Neural crest cell (in vitro differentiated cells): ENCODE data around the gene STMN1. TPM values are rescaled to one million over a fixed set of nuclear protein-coding genes. Genes with fewer than 3 reads are reported as not detected.

Experiments used
- DNase-seq: peaks from one replicate; pipeline ENCODE4 v3.0.0; 2021; ENCODE audit warnings: low read depth, mixed read lengths, low spot score
- H3K27ac Mint-ChIP-seq: one replicate; pipeline ENCODE4 v1.8.0; 2021; ENCODE audit warnings: mild to moderate bottlenecking, mixed read lengths; ENCODE audit not compliant: unreplicated experiment
- H3K27me3 Mint-ChIP-seq: 2 replicates; pipeline ENCODE4 v1.8.0; 2021; ENCODE audit warnings: low read depth, mild to moderate bottlenecking, mixed read lengths
- H3K36me3 Mint-ChIP-seq: 2 replicates; pipeline ENCODE4 v1.8.0; 2021; ENCODE audit warnings: low read depth, mild to moderate bottlenecking, mixed read lengths
- H3K4me1 Mint-ChIP-seq: 2 replicates; pipeline ENCODE4 v1.8.0; 2021; ENCODE audit warnings: mixed read lengths
- H3K4me3 Mint-ChIP-seq: one replicate; pipeline ENCODE4 v1.8.0; 2021; ENCODE audit warnings: mild to moderate bottlenecking, mixed read lengths
- H3K9me3 Mint-ChIP-seq: 2 replicates; pipeline ENCODE4 v1.8.0; 2021; ENCODE audit warnings: mixed read lengths
- CTCF ChIP-seq: fragments of 200-600 bp; sonication (generic); conservative IDR thresholded peaks from 2 replicates; pipeline ENCODE4 v1.5.0; 2021; ENCODE audit warnings: antibody characterized with exemption, mild to moderate bottlenecking
- total RNA-seq: library from RNA; stranded (reverse); gene quantifications from 2 replicates; pipeline ENCODE4 v1.2.1, GENCODE V29; 2021

Gene STMN1
- total RNA-seq, 1 donor from 2014 or later = 934 TPM

DNA sequence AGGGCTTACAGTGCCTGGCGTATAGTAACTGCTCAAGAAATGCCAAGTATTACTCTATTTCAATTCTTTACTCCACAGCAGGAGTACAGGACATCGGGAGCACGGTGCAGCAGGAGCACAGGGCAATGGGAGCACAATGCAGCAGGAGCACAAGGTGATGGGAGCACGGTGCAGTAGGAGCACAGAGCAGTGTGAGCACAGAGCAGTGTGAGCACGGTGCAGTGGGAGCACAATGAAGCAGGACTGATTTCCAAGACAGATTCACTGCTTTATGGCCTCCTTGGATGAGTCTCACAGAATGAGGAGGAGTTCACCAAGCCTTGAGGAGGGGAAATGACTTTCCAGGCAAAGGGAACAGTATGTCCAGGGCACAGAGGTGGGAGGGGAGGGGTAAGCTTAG is 25.7 kb downstream of the STMN1 start:
- H3K9me3 Mint-ChIP-seq = no peaks in the 10 kb centered on the region
- no peak overlapping the region for H3K27ac Mint-ChIP-seq
- no peaks in the 10 kb centered on the region for H3K36me3 Mint-ChIP-seq
- TF ChIP-seq CTCF = no peak
- H3K27me3 Mint-ChIP-seq = peaks cover 3% of the 10 kb centered on the region
- no peak for DNase-seq
- peaks cover 8% of the 10 kb centered on the region for H3K4me1 Mint-ChIP-seq
- H3K4me3 Mint-ChIP-seq = no peak overlapping the region

GRCh38 chr1:25879675-25880074 is 26.5 kb downstream of the STMN1 start:
- no peak for DNase-seq
- H3K4me1 Mint-ChIP-seq = peaks cover 8% of the 10 kb centered on the region
- H3K36me3 Mint-ChIP-seq = no peaks in the 10 kb centered on the region
- peak overlapping the region; percentile 2 for H3K4me3 Mint-ChIP-seq
- TF ChIP-seq CTCF = no peak
- H3K27me3 Mint-ChIP-seq = peaks cover 3% of the 10 kb centered on the region
- no peaks in the 10 kb centered on the region for H3K9me3 Mint-ChIP-seq
- peak overlapping the region; percentile 12 for H3K27ac Mint-ChIP-seq

- TF ChIP-seq CTCF = no peak
- Mint-ChIP-seq H3K4me1 (peaks cover 8% of the 10 kb centered on the region), H3K4me3 (no peak overlapping the region), H3K27me3 (peaks cover 3% of the 10 kb centered on the region), H3K27ac (no peak overlapping the region), H3K36me3 (no peaks in the 10 kb centered on the region), H3K9me3 (no peaks in the 10 kb centered on the region)
- DNase-seq = no peak
These were observed 27.5 kb downstream of the STMN1 start for GRCh38 chr1:25878690-25879089.

- Mint-ChIP-seq H3K27ac (no peak overlapping the region), H3K9me3 (no peaks in the 10 kb centered on the region), H3K4me3 (no peak overlapping the region), H3K36me3 (no peaks in the 10 kb centered on the region), H3K4me1 (peaks cover 16% of the 10 kb centered on the region), H3K27me3 (peaks cover 3% of the 10 kb centered on the region)
- DNase-seq = no peak
- no peak for TF ChIP-seq CTCF
These were observed 29.1 kb downstream of the STMN1 start for GRCh38 chr1:25877155-25877554.

- TF ChIP-seq CTCF = no peak
- H3K4me1 Mint-ChIP-seq = peaks cover 16% of the 10 kb centered on the region
- no peaks in the 10 kb centered on the region for H3K9me3 Mint-ChIP-seq
- no peaks in the 10 kb centered on the region for H3K36me3 Mint-ChIP-seq
- DNase-seq = no peak
- no peak overlapping the region for H3K27ac Mint-ChIP-seq
- H3K4me3 Mint-ChIP-seq = peak overlapping the region; percentile 82
- H3K27me3 Mint-ChIP-seq = peaks cover 3% of the 10 kb centered on the region
These were observed 29.5 kb downstream of the STMN1 start for GRCh38 chr1:25876693-25877077.
